GM23248 (cell line): ENCODE results near the gene SSR2. TPM values are rescaled to one million over a fixed set of nuclear protein-coding genes. Genes with fewer than 3 reads are reported as not detected.

Experiments used
- DNase-seq: peaks from one replicate; pipeline ENCODE4 v3.0.0-alpha.2; 2015
- H2AFZ ChIP-seq: fragments of 200-600 bp; sonication (generic); 2 replicates; pipeline ENCODE4 v1.6.1; 2016; ENCODE audit warnings: antibody characterized with exemption
- H3F3A ChIP-seq: fragments of 200-600 bp; sonication (generic); 2 replicates; pipeline ENCODE4 v1.6.1; 2016; ENCODE audit warnings: mild to moderate bottlenecking, antibody characterized with exemption, mixed run types; ENCODE audit not compliant: insufficient read depth
- H3K27ac ChIP-seq: fragments of 200-600 bp; sonication (generic); 2 replicates; pipeline ENCODE4 v1.5.1; 2016; ENCODE audit warnings: mild to moderate bottlenecking
- H3K27me3 ChIP-seq: fragments of 200-600 bp; sonication (generic); replicated peaks from 2 replicates; pipeline ENCODE4 v1.6.1; 2016; ENCODE audit warnings: mild to moderate bottlenecking; ENCODE audit not compliant: insufficient read depth
- H3K36me3 ChIP-seq: fragments of 200-600 bp; sonication (generic); 2 replicates; pipeline ENCODE4 v1.6.1; 2016; ENCODE audit warnings: low read depth, mild to moderate bottlenecking
- H3K4me1 ChIP-seq: fragments of 200-600 bp; sonication (generic); 2 replicates; pipeline ENCODE4 v1.6.1; 2016; ENCODE audit warnings: mild to moderate bottlenecking; ENCODE audit not compliant: insufficient read depth
- H3K4me2 ChIP-seq: fragments of 200-600 bp; sonication (generic); one replicate; pipeline ENCODE4 v1.6.1; 2016; ENCODE audit warnings: mild to moderate bottlenecking; ENCODE audit not compliant: unreplicated experiment
- H3K4me3 ChIP-seq: fragments of 200-600 bp; sonication (generic); 2 replicates; pipeline ENCODE4 v1.5.1; 2016; ENCODE audit warnings: mild to moderate bottlenecking
- H3K79me2 ChIP-seq: fragments of 200-600 bp; sonication (generic); 2 replicates; pipeline ENCODE4 v1.6.1; 2016; ENCODE audit warnings: mild to moderate bottlenecking; ENCODE audit not compliant: insufficient read depth
- H3K9ac ChIP-seq: fragments of 200-600 bp; sonication (generic); 2 replicates; pipeline ENCODE4 v1.6.1; 2016; ENCODE audit warnings: mild to moderate bottlenecking
- H3K9me2 ChIP-seq: fragments of 200-600 bp; sonication (generic); 2 replicates; pipeline ENCODE4 v1.6.1; 2016; ENCODE audit warnings: mixed run types, mild to moderate bottlenecking, moderate library complexity; ENCODE audit not compliant: insufficient read depth
- H3K9me3 ChIP-seq: fragments of 200-600 bp; sonication (generic); one replicate; pipeline ENCODE4 v1.6.1; 2017; ENCODE audit warnings: low read depth
- H4K20me1 ChIP-seq: fragments of 200-600 bp; sonication (generic); 2 replicates; pipeline ENCODE4 v1.6.0; 2016; ENCODE audit not compliant: insufficient read depth
- EZH2 ChIP-seq: fragments of 200-600 bp; sonication (generic); IDR thresholded peaks from 2 replicates; pipeline ENCODE4 v1.6.1; 2018; ENCODE audit warnings: antibody characterized with exemption, mild to moderate bottlenecking; ENCODE audit not compliant: insufficient read depth, poor library complexity, severe bottlenecking
- EZH2phosphoT487 ChIP-seq: fragments of 200-600 bp; sonication (generic); IDR thresholded peaks from 2 replicates; pipeline ENCODE4 v1.6.1; 2018; ENCODE audit warnings: antibody characterized with exemption, moderate library complexity, mild to moderate bottlenecking, low read depth; ENCODE audit not compliant: insufficient read depth
- WGBS, 2 experiments: methylation state at CpG; one replicate each; pipeline ENCODE4 v1.1.6; 2015 to 2017; ENCODE audit warnings: low lambda C conversion rate in 2 of 2, low coverage in 1 of 2; ENCODE audit errors: missing lambda C conversion rate in 2 of 2; 5-methylcytosine and 5-hydroxymethylcytosine counted together
- in situ Hi-C: fragments of 300-500 bp; cut with MboI; formaldehyde crosslinking; loops from 2 replicates; pipeline ENCODE4 v1.15.0; 2020
- polyA plus RNA-seq: library from polyadenylated mRNA; unstranded; fragments of >200 nt; fragmentation: Nextera tagmentation; extraction: Ambion mirVana; gene quantifications from 2 replicates; pipeline ENCODE4 v1.2.1, GENCODE V29; 2016
- total RNA-seq: library from RNA; depleted of rRNA; stranded (reverse); fragments of >200 nt; shearing (Covaris generic); gene quantifications from 2 replicates; pipeline ENCODE4 v1.2.3, GENCODE V29; 2014

SSR2 gene
- total and polyA plus RNA-seq, 2 experiments from 2014 or later: 318 to 695 TPM

- Histone ChIP-seq H3F3A (peaks cover 62% of the 10 kb centered on the region), H3K4me3 (peak overlapping the region; percentile 94), H3K79me2 (peaks cover 85% of the 10 kb centered on the region), H3K9ac (peak overlapping the region; percentile 97), H3K4me2 (peak overlapping the region; percentile 97), H3K9me3 (no peaks in the 10 kb centered on the region), H3K36me3 (0 out of 2 replicates have a peak, but pooled peaks cover 2% of the 10 kb centered on the region), H4K20me1 (0 out of 2 replicates have a peak, but pooled peaks cover 4% of the 10 kb centered on the region), H3K27ac (peak overlapping the region; percentile 96), H2AFZ (no peak overlapping the region), H3K27me3 (no peaks in the 10 kb centered on the region), H3K9me2 (no peaks in the 10 kb centered on the region), H3K4me1 (peaks cover 46% of the 10 kb centered on the region)
- 16% methylated on average over 4 of the region's 4 CpGs for WGBS, 2 experiments
- DNase-seq: peak; percentile 63
- in situ Hi-C loops: no loop called here
- TF ChIP-seq EZH2phosphoT487 (no peak), EZH2 (no peak)
These were observed 41.0 kb downstream of the SSR2 start for GRCh38 chr1:155979597-155980343.

GRCh38 chr1:155978973-155979429 lies 41.8 kb downstream of the SSR2 start:
- Histone ChIP-seq H4K20me1 (0 out of 2 replicates have a peak, but pooled peaks cover 4% of the 10 kb centered on the region), H2AFZ (no peak overlapping the region), H3K4me1 (peaks cover 45% of the 10 kb centered on the region), H3K9me2 (no peaks in the 10 kb centered on the region), H3K79me2 (peaks cover 92% of the 10 kb centered on the region), H3K27ac (peak overlapping the region; percentile 96), H3K4me3 (peak overlapping the region; percentile 94), H3K9me3 (no peaks in the 10 kb centered on the region), H3K4me2 (peak overlapping the region; percentile 97), H3K36me3 (0 out of 2 replicates have a peak, but pooled peaks cover 2% of the 10 kb centered on the region), H3K27me3 (no peaks in the 10 kb centered on the region), H3K9ac (peak overlapping the region; percentile 97), H3F3A (peaks cover 61% of the 10 kb centered on the region)
- 0 to 3% methylated on average over 8 of the region's 8 CpGs for WGBS, 2 experiments
- TF ChIP-seq EZH2 (no peak), EZH2phosphoT487 (no peak)
- in situ Hi-C loops: no loop called here
- peak; percentile 65 for DNase-seq

- Histone ChIP-seq H4K20me1 (0 out of 2 replicates have a peak, but pooled peaks cover 4% of the 10 kb centered on the region), H3K27ac (peak within 1 kb of the TSS; percentile 96), H3K36me3 (0 out of 2 replicates have a peak, but pooled peaks cover 2% of the 10 kb centered on the region), H3F3A (peaks cover 59% of the 10 kb centered on the region), H3K4me3 (peak within 1 kb of the TSS; percentile 94), H3K9ac (peak within 1 kb of the TSS; percentile 97), H3K9me3 (no peaks in the 10 kb centered on the region), H3K4me1 (peaks cover 41% of the 10 kb centered on the region), H2AFZ (no peak within 1 kb of the TSS), H3K79me2 (peaks cover 98% of the 10 kb centered on the region), H3K4me2 (peak within 1 kb of the TSS; percentile 97), H3K9me2 (no peaks in the 10 kb centered on the region), H3K27me3 (no peaks in the 10 kb centered on the region)
- 0 to 1% methylated on average over 11 to 39 of the region's 52 CpGs for WGBS, 2 experiments
- DNase-seq: peak; percentile 74
- TF ChIP-seq EZH2: no peak
- no peak for TF ChIP-seq EZH2phosphoT487
- in situ Hi-C loops: no loop called here
These were observed 42.3 kb downstream of the SSR2 start, which contains the start of gene ARHGEF2 for GRCh38 chr1:155978325-155978972. ARHGEF2 (minus strand) TSS chr1:155978547; CDS start chr1:155978427, 120 bp downstream.

DNA sequence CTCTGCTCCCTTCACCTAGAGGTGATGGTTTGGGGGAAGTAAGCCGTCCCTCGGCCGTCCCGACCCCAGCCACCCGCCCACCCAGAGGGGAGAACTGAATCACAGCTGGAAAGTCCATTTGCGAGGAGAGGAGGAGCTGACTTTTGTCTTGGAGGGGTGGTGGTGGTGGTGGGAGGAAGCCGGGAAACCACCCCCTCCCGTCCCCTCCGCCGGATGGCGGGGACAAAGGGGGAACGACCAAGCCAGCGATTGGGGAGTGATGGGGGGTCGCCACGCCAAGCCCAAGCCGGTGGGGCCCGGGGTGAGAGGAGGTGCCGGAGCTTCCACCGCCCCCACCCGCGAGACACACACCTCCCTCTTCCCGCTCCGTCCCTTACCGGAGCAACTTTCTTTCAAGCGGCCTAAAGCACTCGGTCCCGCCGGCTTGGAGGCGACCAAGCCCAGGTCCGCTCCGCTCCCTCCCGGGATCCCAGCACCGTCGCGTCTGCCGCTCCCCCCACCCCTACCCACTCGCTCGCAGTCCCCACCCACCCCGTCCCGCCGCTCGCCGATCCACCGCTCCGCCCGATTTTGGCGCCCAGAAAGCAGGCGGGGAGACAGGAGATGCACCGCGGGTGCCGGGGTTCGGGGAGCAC lies 42.9 kb downstream of the SSR2 start:
- H3K4me3 ChIP-seq: peak overlapping the region; percentile 94
- peaks cover 10% of the 10 kb centered on the region; the same call in 1 of the 2 replicates for H4K20me1 ChIP-seq
- peaks cover 100% of the 10 kb centered on the region for H3K79me2 ChIP-seq
- 0% methylated on average over 9 to 51 of the region's 52 CpGs for WGBS, 2 experiments
- TF ChIP-seq EZH2phosphoT487 (no peak), EZH2 (no peak)
- H3K27me3 ChIP-seq: no peaks in the 10 kb centered on the region
- peak overlapping the region; percentile 97 for H3K4me2 ChIP-seq
- H3K9me3 ChIP-seq: no peaks in the 10 kb centered on the region
- in situ Hi-C loops: no loop called here
- no peak overlapping the region for H2AFZ ChIP-seq
- H3F3A ChIP-seq: peaks cover 61% of the 10 kb centered on the region
- peaks cover 6% of the 10 kb centered on the region; the same call in 1 of the 2 replicates for H3K36me3 ChIP-seq
- H3K9ac ChIP-seq: peak overlapping the region; percentile 97
- H3K27ac ChIP-seq: peak overlapping the region; percentile 96
- no peaks in the 10 kb centered on the region for H3K9me2 ChIP-seq
- peak; percentile 59 for DNase-seq
- peaks cover 41% of the 10 kb centered on the region for H3K4me1 ChIP-seq
